Mesenchymal stem cell (in vitro differentiated cells and primary cell): ENCODE data around the gene HAGH.
A peak's percentile ranks its signal among the peaks of the same experiment; 100 is the strongest.

Experiments used
- DNase-seq: peaks from one replicate; pipeline ENCODE4 v3.0.0-alpha.2; 2013
- H2AFZ ChIP-seq: one replicate; pipeline ENCODE4 v1.6.1; 2013; ENCODE audit warnings: low read depth, mild to moderate bottlenecking, control low read depth, inconsistent platforms, low read length, moderate library complexity
- H2AK5ac ChIP-seq: 2 replicates; pipeline ENCODE4 v1.6.1; 2013; ENCODE audit warnings: low read length, moderate library complexity, mild to moderate bottlenecking, inconsistent platforms; ENCODE audit not compliant: severe bottlenecking
- H2BK120ac ChIP-seq: one replicate; pipeline ENCODE4 v1.6.1; 2013; ENCODE audit warnings: low read depth, mild to moderate bottlenecking, inconsistent platforms, low read length, moderate library complexity
- H2BK12ac ChIP-seq, 2 experiments: one replicate each; pipeline ENCODE4 v1.6.1; 2013; ENCODE audit warnings: inconsistent platforms in 2 of 2, low read length in 2 of 2, mild to moderate bottlenecking in 2 of 2, moderate library complexity in 2 of 2, control low read depth in 1 of 2
- H2BK15ac ChIP-seq: one replicate; pipeline ENCODE4 v1.6.1; 2013; ENCODE audit warnings: mild to moderate bottlenecking, low read depth, inconsistent platforms; ENCODE audit not compliant: poor library complexity, severe bottlenecking
- H2BK5ac ChIP-seq: 2 replicates; pipeline ENCODE4 v1.6.1; 2013; ENCODE audit warnings: low read depth, mild to moderate bottlenecking, low read length, control low read depth, inconsistent platforms; ENCODE audit not compliant: poor library complexity, severe bottlenecking
- H3K14ac ChIP-seq, 2 experiments: one replicate each; pipeline ENCODE4 v1.6.1; 2013; ENCODE audit warnings: inconsistent platforms in 2 of 2, low read length in 2 of 2, control low read depth in 1 of 2, mild to moderate bottlenecking in 1 of 2, moderate library complexity in 1 of 2
- H3K18ac ChIP-seq, 2 experiments: one replicate each; pipeline ENCODE4 v1.6.1; 2013; ENCODE audit warnings: inconsistent platforms in 2 of 2, low read length in 2 of 2, control low read depth in 1 of 2, low read depth in 1 of 2, mild to moderate bottlenecking in 1 of 2
- H3K23ac ChIP-seq, 2 experiments: one replicate each; pipeline ENCODE4 v1.6.1; 2013; ENCODE audit warnings: inconsistent platforms in 2 of 2, low read length in 2 of 2, mild to moderate bottlenecking in 2 of 2, moderate library complexity in 2 of 2, control low read depth in 1 of 2
- H3K27ac ChIP-seq: 2 replicates; pipeline ENCODE4 v1.5.1; 2013; ENCODE audit warnings: mild to moderate bottlenecking, moderate library complexity, low read length, control low read depth, inconsistent platforms; ENCODE audit not compliant: poor library complexity, severe bottlenecking
- H3K27me3 ChIP-seq, 2 experiments: 2 replicates each; pipeline versions ENCODE4 v1.6.1 to v1.7.0; 2013; ENCODE audit warnings: low read length in 2 of 2, mild to moderate bottlenecking in 2 of 2, moderate library complexity in 2 of 2, control low read depth in 1 of 2, inconsistent platforms in 1 of 2; ENCODE audit not compliant: control insufficient read depth in 1 of 2, insufficient read depth in 1 of 2
- H3K36me3 ChIP-seq, 2 experiments: 2 replicates each; pipeline versions ENCODE4 v1.6.1 to v1.7.0; 2013; ENCODE audit warnings: low read length in 2 of 2, control low read depth in 1 of 2, inconsistent platforms in 1 of 2, low read depth in 1 of 2, mild to moderate bottlenecking in 1 of 2; ENCODE audit not compliant: insufficient read depth in 2 of 2, control insufficient read depth in 1 of 2
- H3K4ac ChIP-seq, 2 experiments: one replicate each; pipeline ENCODE4 v1.6.1; 2013; ENCODE audit warnings: inconsistent platforms in 2 of 2, low read length in 2 of 2, mild to moderate bottlenecking in 2 of 2, moderate library complexity in 2 of 2, control low read depth in 1 of 2, low read depth in 1 of 2
- H3K4me1 ChIP-seq: 2 replicates; pipeline ENCODE4 v1.6.1; 2013; ENCODE audit warnings: low read depth, low read length, control low read depth; ENCODE audit not compliant: control insufficient read depth, insufficient read depth
- H3K4me2 ChIP-seq: 2 replicates; pipeline ENCODE4 v1.6.1; 2013; ENCODE audit warnings: low read length, mild to moderate bottlenecking, inconsistent platforms; ENCODE audit not compliant: poor library complexity, severe bottlenecking
- H3K4me3 ChIP-seq, 2 experiments: 2 replicates each; pipeline versions ENCODE4 v1.5.1 to v1.7.0; 2013; ENCODE audit warnings: low read length in 2 of 2, mild to moderate bottlenecking in 2 of 2, control low read depth in 1 of 2, low read depth in 1 of 2; ENCODE audit not compliant: insufficient read depth in 1 of 2
- H3K79me1 ChIP-seq: replicated peaks from 2 replicates; pipeline ENCODE4 v1.6.1; 2013; ENCODE audit warnings: mild to moderate bottlenecking, control low read depth, low read length, inconsistent platforms; ENCODE audit not compliant: poor library complexity, severe bottlenecking
- H3K9ac ChIP-seq: 2 replicates; pipeline ENCODE4 v1.7.0; 2013; ENCODE audit warnings: mild to moderate bottlenecking, low read length, moderate library complexity
- H3K9me3 ChIP-seq: 2 replicates; pipeline ENCODE4 v1.7.0; 2013; ENCODE audit warnings: mild to moderate bottlenecking, low read length; ENCODE audit not compliant: control insufficient read depth
- H4K8ac ChIP-seq: one replicate; pipeline ENCODE4 v1.6.1; 2013; ENCODE audit warnings: inconsistent platforms, mild to moderate bottlenecking, low read length, moderate library complexity
- H4K91ac ChIP-seq: one replicate; pipeline ENCODE4 v1.6.1; 2013; ENCODE audit warnings: mild to moderate bottlenecking, low read length, inconsistent platforms
- WGBS: methylation state at CpG from one replicate; pipeline ENCODE4 v1.1.7; 2013; ENCODE audit warnings: mixed read lengths; 5-methylcytosine and 5-hydroxymethylcytosine counted together

Gene HAGH

GRCh38 chr16:1830213-1830612 is 3.6 kb upstream of the HAGH start:
- Histone ChIP-seq H2BK120ac (no peak overlapping the region), H3K4me1 (peaks cover 19% of the 10 kb centered on the region), H4K91ac (no peak overlapping the region), H3K9me3 (no peaks in the 10 kb centered on the region), H3K27ac (no peak overlapping the region), H3K14ac (no peak overlapping the region), H2AK5ac (no peak overlapping the region), H3K36me3 (peaks cover 13 to 31% of the 10 kb centered on the region in 2 experiments), H3K4me2 (no peak overlapping the region), H3K27me3 (no peaks in the 10 kb centered on the region), H2BK12ac (no peak overlapping the region), H4K8ac (no peak overlapping the region), H2AFZ (no peak overlapping the region), H3K4me3 (no peak overlapping the region), H2BK5ac (no peak overlapping the region), H3K18ac (no peak overlapping the region), H3K79me1 (peaks cover 18% of the 10 kb centered on the region), H3K23ac (no peak overlapping the region), H3K4ac (no peak overlapping the region), H2BK15ac (no peak overlapping the region), H3K9ac (no peak overlapping the region)
- no peak for DNase-seq
- WGBS, result 90% methylated on average over 3 of the region's 3 CpGs

- Histone ChIP-seq H2BK120ac (no peak overlapping the region), H4K8ac (no peak overlapping the region), H3K4me2 (peak overlapping the region; percentile 38), H3K27me3 (no peaks in the 10 kb centered on the region), H2BK5ac (no peak overlapping the region), H2AK5ac (no peak overlapping the region), H3K14ac (no peak overlapping the region), H2BK15ac (no peak overlapping the region), H3K4ac (no peak overlapping the region), H3K9ac (peak overlapping the region; percentile 88), H3K4me1 (peaks cover 22% of the 10 kb centered on the region), H3K79me1 (peaks cover 21% of the 10 kb centered on the region), H3K27ac (no peak overlapping the region), H2AFZ (no peak overlapping the region), H3K23ac (no peak overlapping the region), H2BK12ac (no peak overlapping the region), H3K9me3 (no peaks in the 10 kb centered on the region), H4K91ac (no peak overlapping the region), H3K4me3 (peak overlapping the region in 1 of 2 experiments; percentile 95), H3K36me3 (peaks cover 13 to 31% of the 10 kb centered on the region in 2 experiments), H3K18ac (no peak overlapping the region)
- 90% methylated on average over 9 of the region's 11 CpGs for WGBS
- DNase-seq, result no peak
Measured at GRCh38 chr16:1828645-1829410, 2.2 kb upstream of the HAGH start.

GRCh38 chr16:1825864-1826690 is 548 bp downstream of the HAGH start:
- Histone ChIP-seq H2BK5ac (no peak overlapping the region), H3K9ac (peak overlapping the region; percentile 75), H3K4me3 (peak overlapping the region; percentile 95 to 96), H2BK15ac (no peak overlapping the region), H2AK5ac (no peak overlapping the region), H3K4ac (no peak overlapping the region), H2BK120ac (no peak overlapping the region), H3K27me3 (no peaks in the 10 kb centered on the region), H3K27ac (no peak overlapping the region), H3K14ac (no peak overlapping the region), H3K36me3 (peaks cover 25 to 32% of the 10 kb centered on the region in 2 experiments), H3K4me1 (peaks cover 20% of the 10 kb centered on the region), H4K8ac (peak overlapping the region; percentile 36), H2BK12ac (no peak overlapping the region), H3K18ac (peak overlapping the region; percentile 45 to 79), H3K23ac (no peak overlapping the region), H4K91ac (no peak overlapping the region), H3K4me2 (peak overlapping the region; percentile 97), H3K9me3 (no peaks in the 10 kb centered on the region), H2AFZ (peak overlapping the region; percentile 86), H3K79me1 (peaks cover 29% of the 10 kb centered on the region)
- WGBS, result 6% methylated on average over 77 of the region's 96 CpGs
- DNase-seq, result peak; percentile 55

GRCh38 chr16:1825381-1825863 is 1.2 kb downstream of the HAGH start:
- H2BK15ac ChIP-seq, result no peak overlapping the region
- peak overlapping the region; percentile 75 for H3K9ac ChIP-seq
- H3K23ac ChIP-seq, result no peak overlapping the region
- H3K4me1 ChIP-seq, result peaks cover 20% of the 10 kb centered on the region
- H3K36me3 ChIP-seq, result peaks cover 28 to 30% of the 10 kb centered on the region in 2 experiments
- no peak overlapping the region for H3K14ac ChIP-seq
- H3K9me3 ChIP-seq, result no peaks in the 10 kb centered on the region
- H4K91ac ChIP-seq, result no peak overlapping the region
- peaks cover 29% of the 10 kb centered on the region for H3K79me1 ChIP-seq
- H3K27ac ChIP-seq, result no peak overlapping the region
- peak overlapping the region in 1 of 2 experiments; percentile 95 for H3K4me3 ChIP-seq
- no peaks in the 10 kb centered on the region for H3K27me3 ChIP-seq
- H2BK12ac ChIP-seq, result no peak overlapping the region
- no peak overlapping the region for H3K18ac ChIP-seq
- no peak overlapping the region for H2BK5ac ChIP-seq
- no peak overlapping the region for H3K4ac ChIP-seq
- no peak overlapping the region for H2AK5ac ChIP-seq
- peak overlapping the region; percentile 47 for H4K8ac ChIP-seq
- peak overlapping the region; percentile 97 for H3K4me2 ChIP-seq
- no peak overlapping the region for H2AFZ ChIP-seq
- 90% methylated on average over 15 of the region's 15 CpGs for WGBS
- no peak for DNase-seq
- H2BK120ac ChIP-seq, result no peak overlapping the region
